ENCODE data around the gene RTKN.
"Not testable (repeated sequence)": the region's sequence is repeated elsewhere in the genome, so short reads cannot be mapped to it uniquely, and the experiment has no call there.

The RTKN gene

GRCh38 chr2:74461187-74462053 is 19.7 kb upstream of the RTKN start:
- DNase-seq (no peak), ATAC-seq (no peak)

GRCh38 chr2:74460187-74460586 is 18.4 kb upstream of the RTKN start:
- not testable (repeated sequence) for DNase-seq, ATAC-seq

DNA sequence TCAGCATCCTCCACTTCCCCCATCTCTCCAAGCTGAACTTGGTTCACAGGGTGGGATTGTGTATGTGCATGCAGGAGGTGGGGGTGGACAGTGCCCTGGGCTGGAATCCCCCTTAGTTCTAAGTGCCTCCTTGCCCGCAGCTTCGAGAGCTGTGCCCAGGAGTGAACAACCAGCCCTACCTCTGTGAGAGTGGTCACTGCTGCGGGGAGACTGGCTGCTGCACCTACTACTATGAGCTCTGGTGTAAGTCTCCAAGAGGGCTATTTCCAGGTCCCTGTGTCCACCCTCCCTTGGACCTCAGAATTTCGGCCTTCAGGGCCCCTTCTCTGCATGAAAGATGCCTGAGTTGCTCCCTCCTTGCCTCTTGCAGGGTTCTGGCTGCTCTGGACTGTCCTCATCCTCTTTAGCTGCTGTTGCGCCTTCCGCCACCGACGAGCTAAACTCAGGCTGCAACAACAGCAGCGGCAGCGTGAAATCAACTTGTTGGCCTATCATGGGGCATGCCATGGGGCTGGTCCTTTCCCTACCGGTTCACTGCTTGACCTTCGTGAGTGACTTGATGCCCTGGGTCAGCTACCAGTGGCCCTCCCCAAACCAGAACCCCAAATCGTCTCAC is 17.9 kb upstream of the RTKN start:
- not testable (repeated sequence) for DNase-seq, ATAC-seq

- no peak for DNase-seq
- ATAC-seq: no peak
These were observed 17.2 kb upstream of the RTKN start for GRCh38 chr2:74458938-74459363.

GRCh38 chr2:74458132-74458937 is 16.6 kb upstream of the RTKN start, which contains the start of gene WBP1:
Gene WBP1, plus strand, starts transcription at chr2:74458438. Its CDS starts 165 bp downstream, at chr2:74458603.
- peak; percentile 91 for ATAC-seq
- peak; percentile 96 for DNase-seq

DNA sequence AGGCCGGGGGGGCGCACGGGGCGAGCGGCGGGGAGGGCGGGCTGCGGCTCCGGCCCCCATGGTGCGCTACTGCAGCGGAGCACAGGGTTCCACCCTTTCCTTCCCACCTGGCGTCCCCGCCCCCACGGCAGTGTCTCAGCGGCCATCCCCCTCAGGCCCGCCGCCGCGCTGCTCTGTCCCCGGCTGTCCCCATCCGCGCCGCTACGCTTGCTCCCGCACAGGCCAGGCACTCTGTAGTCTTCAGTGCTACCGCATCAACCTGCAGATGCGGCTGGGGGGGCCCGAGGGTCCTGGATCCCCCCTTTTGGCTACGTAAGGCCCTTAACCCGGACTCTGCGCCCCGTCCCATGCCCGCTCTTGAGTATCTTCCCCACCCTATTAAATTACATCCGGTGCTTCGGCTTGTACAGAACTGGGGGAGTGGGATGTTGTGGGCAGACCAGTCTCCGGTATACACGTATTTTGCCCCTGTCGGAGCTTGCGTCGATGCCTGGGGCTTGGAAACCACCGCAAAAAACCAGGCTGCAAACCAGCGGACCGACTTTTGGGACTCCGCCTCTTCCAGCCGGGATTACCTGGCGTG is 15.9 kb upstream of the RTKN start:
- peak; percentile 90 for DNase-seq
- peak; percentile 41 for ATAC-seq

- no peak for DNase-seq
- ATAC-seq: no peak
These were observed 15.4 kb upstream of the RTKN start for GRCh38 chr2:74457129-74457548.

GRCh38 chr2:74454654-74455511 is 13.1 kb upstream of the RTKN start, which contains the start of gene INO80B:
Gene INO80B, plus strand, starts transcription at chr2:74455087. Its CDS starts 30 bp downstream, at chr2:74455117.
- DNase-seq (peak; percentile 96), ATAC-seq (peak; percentile 53)

GRCh38 chr2:74450570-74451190 is 8.9 kb upstream of the RTKN start:
- no peak for DNase-seq
- no peak for ATAC-seq

DNA sequence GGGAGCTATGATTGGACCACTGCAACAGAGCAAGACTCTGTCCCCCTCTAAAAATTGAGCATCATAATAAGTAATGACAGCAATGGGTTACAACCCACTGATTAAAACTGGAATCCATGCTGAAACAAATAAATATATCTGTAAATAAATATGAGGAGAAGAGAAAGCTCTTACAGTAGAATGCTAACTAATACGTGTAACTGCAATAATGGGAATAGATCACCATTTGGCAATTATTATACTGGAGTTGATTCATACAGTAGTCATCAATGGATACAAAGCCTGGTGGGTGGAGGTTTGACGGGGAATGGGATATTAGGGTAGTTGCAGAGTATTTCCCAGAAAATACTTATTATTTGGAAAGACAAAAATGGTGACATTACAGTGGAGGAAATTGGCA is 7.0 kb upstream of the RTKN start:
- DNase-seq (no peak), ATAC-seq (no peak)

- DNase-seq (no peak), ATAC-seq (no peak)
These were observed 5.7 kb upstream of the RTKN start for GRCh38 chr2:74447230-74447999.

GRCh38 chr2:74444498-74445318 is 3.0 kb upstream of the RTKN start:
- no peak for DNase-seq

GRCh38 chr2:74442483-74443297 is 953 bp upstream of the RTKN start:
- not testable (repeated sequence) for DNase-seq, ATAC-seq

More at GRCh38 chr2:74444498-74445318, 3.0 kb upstream of the RTKN start:
- ATAC-seq: no peak

DNA sequence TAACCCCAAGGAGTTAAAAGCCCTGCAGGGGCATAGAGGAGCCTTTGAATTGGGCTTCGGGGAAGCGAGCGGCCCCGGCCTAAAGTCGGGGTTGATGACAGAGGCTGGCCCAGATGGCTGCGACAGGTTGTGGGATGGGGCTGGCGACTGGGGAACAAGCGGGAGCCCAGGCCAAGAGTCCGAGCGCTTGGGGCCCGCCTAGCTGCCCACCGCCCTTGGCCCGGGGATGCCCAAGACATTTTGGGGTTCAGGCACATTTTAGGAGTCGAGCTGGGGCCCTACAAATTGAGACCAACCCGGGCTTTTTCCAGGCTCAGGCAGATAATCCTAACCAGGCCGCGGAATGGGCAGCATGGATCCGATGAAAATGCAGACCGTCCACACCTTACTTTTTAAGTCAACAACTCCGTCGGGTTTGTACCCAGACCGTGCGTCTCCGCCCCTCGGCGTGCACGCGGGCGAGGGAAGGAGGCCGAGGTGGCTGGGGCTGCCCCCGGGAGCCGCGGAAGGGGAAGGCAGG is 507 bp downstream of the RTKN start:
- no peak for DNase-seq
- peak; percentile 29 for ATAC-seq

- DNase-seq (peak; percentile 72), ATAC-seq (peak; percentile 87)
These were observed 1.2 kb downstream of the RTKN start for GRCh38 chr2:74440378-74441169.

DNA sequence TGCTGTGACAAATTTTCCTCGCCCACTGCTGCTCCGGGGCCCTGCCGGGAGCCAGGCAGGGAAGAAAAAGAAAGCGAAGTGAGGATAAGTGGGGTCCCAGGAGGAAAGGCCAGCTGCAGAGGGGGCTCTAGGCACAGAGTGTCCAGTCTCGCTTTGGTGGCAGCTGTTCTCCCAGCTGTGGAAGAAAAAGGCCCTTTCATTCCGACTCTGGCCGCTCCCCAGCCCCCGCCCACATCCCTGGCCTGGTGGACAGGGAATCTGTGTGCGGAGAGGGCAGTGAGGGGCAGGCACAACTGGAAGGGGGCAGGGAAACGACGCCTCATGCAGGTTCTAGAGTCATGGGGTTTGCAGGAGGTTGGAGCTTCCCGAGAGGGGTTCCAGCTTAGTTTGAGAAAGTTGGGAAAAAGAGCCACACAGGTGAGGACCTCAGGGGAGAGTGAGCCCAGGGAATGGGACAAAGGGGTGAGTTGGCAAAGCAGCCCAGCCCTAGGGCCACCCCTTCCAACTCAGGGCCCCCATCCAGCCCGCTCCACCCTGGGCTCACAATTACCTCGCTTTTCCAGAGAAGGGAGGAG is 1.8 kb downstream of the RTKN start:
- no peak for ATAC-seq
- no peak for DNase-seq
